VCaP (cell line): Measurements from ENCODE around the gene PLCB4.
A peak's percentile ranks its signal among the peaks of the same experiment; 100 is the strongest.

Experiments
- H3K27ac ChIP-seq: fragments of 450-650 bp; 2 replicates; pipeline ENCODE4 v1.5.1; 2017
- CTCF ChIP-seq: fragments of 450-650 bp; conservative IDR thresholded peaks from 2 replicates; pipeline ENCODE4 v1.5.1; 2017; ENCODE audit warnings: mild to moderate bottlenecking, moderate library complexity

PLCB4 gene

GRCh38 chr20:9388160-9388812 lies 319.4 kb downstream of the PLCB4 start:
- no peak for TF ChIP-seq CTCF
- no peak overlapping the region for H3K27ac ChIP-seq

- no peak for TF ChIP-seq CTCF
- H3K27ac ChIP-seq, result no peak overlapping the region
Measured at GRCh38 chr20:9388813-9389161, 319.9 kb downstream of the PLCB4 start.

GRCh38 chr20:9389346-9389745 lies 320.5 kb downstream of the PLCB4 start:
- no peak for TF ChIP-seq CTCF
- no peak overlapping the region for H3K27ac ChIP-seq

GRCh38 chr20:9390441-9390840 lies 321.6 kb downstream of the PLCB4 start:
- no peak for TF ChIP-seq CTCF
- H3K27ac ChIP-seq, result 0 out of 2 replicates have a peak overlapping the region, but pooled peaks have one; percentile 30

- no peak overlapping the region for H3K27ac ChIP-seq
- peak; percentile 94 for TF ChIP-seq CTCF
Measured at GRCh38 chr20:9392892-9393857, 324.3 kb downstream of the PLCB4 start.

GRCh38 chr20:9395971-9396370 lies 327.1 kb downstream of the PLCB4 start:
- H3K27ac ChIP-seq, result no peak overlapping the region
- no peak for TF ChIP-seq CTCF

- no peak for TF ChIP-seq CTCF
Measured at GRCh38 chr20:9397928-9398327, 329.0 kb downstream of the PLCB4 start.

More at GRCh38 chr20:9397928-9398327, 329.0 kb downstream of the PLCB4 start:
- H3K27ac ChIP-seq, result no peak overlapping the region
